Ovary (tissue), 9 donors: ENCODE data around the gene LPO. TPM values are rescaled to one million over a fixed set of nuclear protein-coding genes. Genes with fewer than 3 reads are reported as not detected.

Experiments
- DNase-seq, 5 donors: peaks; one replicate each; pipeline ENCODE4 v3.0.0-alpha.2; 2019 to 2020
- H3K27ac ChIP-seq, 2 donors: fragments of 200-600 bp; one replicate each; pipeline versions ENCODE4 v1.5.1 to v1.8.0; 2019 to 2022
- H3K27me3 ChIP-seq: fragments of 200-600 bp; one replicate; pipeline ENCODE4 v1.8.0; 2022
- H3K36me3 ChIP-seq: fragments of 200-600 bp; sonication (generic); one replicate; pipeline ENCODE4 v1.5.1; 2019
- H3K4me1 ChIP-seq: one replicate; pipeline ENCODE4 v1.8.1; 2013; ENCODE audit warnings: mild to moderate bottlenecking, moderate library complexity; ENCODE audit not compliant: insufficient read depth
- H3K4me3 ChIP-seq: fragments of 200-600 bp; sonication (generic); one replicate; pipeline ENCODE4 v1.5.1; 2017
- H3K9me3 ChIP-seq, 2 donors: fragments of 200-600 bp in 1 of 2; sonication (generic) in 1 of 2; one replicate each; pipeline versions ENCODE4 v1.5.1 to v1.8.1; 2013 to 2019; ENCODE audit warnings: mild to moderate bottlenecking in 1 of 2, moderate library complexity in 1 of 2
- CTCF ChIP-seq, 3 donors: fragments of 450-650 bp in 2 of 3; fragments of 200-600 bp in 1 of 3; IDR thresholded peaks; one replicate each; pipeline versions ENCODE4 v1.5.1 to v1.8.0; 2016 to 2022; ENCODE audit warnings: antibody characterized with exemption in 3 of 3, mild to moderate bottlenecking in 1 of 3
- EP300 ChIP-seq: sonication (generic); formaldehyde crosslinking; IDR thresholded peaks from one replicate; pipeline ENCODE4 v1.6.1; 2017; ENCODE audit warnings: antibody characterized with exemption
- POLR2A ChIP-seq: fragments of 450-650 bp; IDR thresholded peaks from one replicate; pipeline ENCODE4 v1.6.1; 2017; ENCODE audit warnings: antibody characterized with exemption, mild to moderate bottlenecking, moderate library complexity
- WGBS, 3 donors: extraction: QIAGEN DNeasy Blood & Tissue Kit in 1 of 3; methylation state at CpG; one replicate each; pipeline versions ENCODE4 v1.1.5 to v1.1.7; 2013 to 2017; 5-methylcytosine and 5-hydroxymethylcytosine counted together
- intact Hi-C, 4 donors: fragments of 100-400 bp; cut with DNase I; formaldehyde crosslinking; loops; one replicate each; pipeline versions ENCODE4 v1.11.0 to v1.15.1; 2022 to 2023
- polyA plus RNA-seq, 2 donors: library from polyadenylated mRNA; stranded (reverse); fragments of 200-250 nt in 1 of 2; fragments of 350-450 nt in 1 of 2; fragmentation: Illumina TruSeq in 1 of 2; extraction: RNeasy Lipid Tissue Mini Kit (QIAGEN cat#74804) in 1 of 2; gene quantifications; one replicate each; pipeline ENCODE4 v1.2.3, GENCODE V29; 2013 to 2014
- total RNA-seq, 7 donors: library from RNA; depleted of rRNA in 2 of 7; stranded (reverse); fragments of >200 nt in 2 of 7; fragmentation: NEBNext Ultra II Directional in 3 of 7; extraction: Animal tissue kit (Norgen Biotek cat#: 25700) in 3 of 7; gene quantifications; one replicate each; pipeline versions ENCODE4 v1.1.0 to v1.2.4, GENCODE V29; 2016 to 2023
- donor health status: DM: no; HTN: no; CAD: no; lungs with moderate emphysema.
- donor health status: DM: no; HTN: no; CAD: no.
- donor health status: Bipolar disorder and iron deficiency.
- donor health status: DM: yes; HTN: yes; CAD: no.
- donor health status: DM: no; HTN: no; CAD: no.
- donor health status: DM: yes; HTN: yes; CAD: no.

The LPO gene
- total and polyA plus RNA-seq, 9 donors, result 0.32 to 1.6 TPM; not detected in 7

GRCh38 chr17:58219789-58220183 lies 18.6 kb upstream of the LPO start:
- intact Hi-C loops, result no loop called here
- 60 to 70% (median 61%) methylated on average over 7 of the region's 7 CpGs for WGBS, 3 donors
- Histone ChIP-seq H3K4me1 (no peaks in the 10 kb centered on the region), H3K27ac (no peak overlapping the region), H3K27me3 (no peaks in the 10 kb centered on the region), H3K9me3 (no peaks in the 10 kb centered on the region), H3K36me3 (no peaks in the 10 kb centered on the region), H3K4me3 (peak overlapping the region; percentile 74)
- DNase-seq, result no peak
- TF ChIP-seq CTCF (IDR thresholded peaks at IDR 0.05) (no peak), EP300 (no peak), POLR2A (no peak)

- H3K27ac ChIP-seq, result no peak overlapping the region
- DNase-seq, result no peak
- no peaks in the 10 kb centered on the region for H3K36me3 ChIP-seq
- intact Hi-C loops, result no loop called here
- TF ChIP-seq EP300, result no peak
- H3K4me1 ChIP-seq, result no peaks in the 10 kb centered on the region
- H3K4me3 ChIP-seq, result no peak overlapping the region
- H3K27me3 ChIP-seq, result no peaks in the 10 kb centered on the region
- 27 to 46% (median 36%) methylated on average over 1 of the region's 1 CpG for WGBS, 3 donors
- no peaks in the 10 kb centered on the region for H3K9me3 ChIP-seq
These were observed 14.1 kb upstream of the LPO start for GRCh38 chr17:58224315-58224714.

GRCh38 chr17:58227733-58228132 lies 10.7 kb upstream of the LPO start:
- Histone ChIP-seq H3K27me3 (no peaks in the 10 kb centered on the region), H3K9me3 (no peaks in the 10 kb centered on the region), H3K36me3 (no peaks in the 10 kb centered on the region), H3K27ac (no peak overlapping the region), H3K4me3 (no peak overlapping the region), H3K4me1 (no peaks in the 10 kb centered on the region)
- WGBS, 3 donors, result 76 to 84% (median 77%) methylated on average over 3 of the region's 3 CpGs
- no peak for DNase-seq
- intact Hi-C loops, result no loop called here
- no peak for TF ChIP-seq CTCF (IDR thresholded peaks at IDR 0.05)
- no peak for TF ChIP-seq POLR2A
- no peak for TF ChIP-seq EP300

GRCh38 chr17:58228679-58229078 lies 9.7 kb upstream of the LPO start:
- intact Hi-C loops, result no loop called here
- Histone ChIP-seq H3K4me1 (no peaks in the 10 kb centered on the region), H3K36me3 (no peaks in the 10 kb centered on the region), H3K9me3 (no peaks in the 10 kb centered on the region), H3K27ac (no peak overlapping the region), H3K27me3 (no peaks in the 10 kb centered on the region), H3K4me3 (no peak overlapping the region)
- WGBS, 3 donors, result 31 to 34% (median 33%) methylated on average over 3 of the region's 3 CpGs
- TF ChIP-seq CTCF (IDR thresholded peaks at IDR 0.05), result no peak
- TF ChIP-seq EP300, result no peak
- TF ChIP-seq POLR2A, result no peak
- no peak for DNase-seq

GRCh38 chr17:58229384-58229783 lies 9.0 kb upstream of the LPO start:
- Histone ChIP-seq H3K36me3 (no peaks in the 10 kb centered on the region), H3K9me3 (no peaks in the 10 kb centered on the region), H3K27me3 (no peaks in the 10 kb centered on the region), H3K27ac (no peak overlapping the region), H3K4me1 (no peaks in the 10 kb centered on the region), H3K4me3 (no peak overlapping the region)
- 35 to 46% (median 38%) methylated on average over 1 of the region's 1 CpG for WGBS, 3 donors
- DNase-seq, result no peak
- intact Hi-C loops, result no loop called here
- TF ChIP-seq EP300 (no peak), CTCF (IDR thresholded peaks at IDR 0.05) (no peak), POLR2A (no peak)
